HFFc6 (cell line): ENCODE results near the gene AGAP3. TPM values are rescaled to one million over a fixed set of nuclear protein-coding genes. Genes with fewer than 3 reads are reported as not detected.

Source experiments
- DNase-seq: peaks from one replicate; pipeline ENCODE4 v3.0.0-alpha.2; 2018
- H3K27ac Mint-ChIP-seq: 2 replicates; pipeline ENCODE4 v1.8.0; 2020; ENCODE audit warnings: mild to moderate bottlenecking, mixed read lengths
- H3K27me3 Mint-ChIP-seq: 2 replicates; pipeline ENCODE4 v1.8.0; 2021; ENCODE audit warnings: mild to moderate bottlenecking, moderate library complexity, mixed read lengths; ENCODE audit not compliant: insufficient read depth
- H3K36me3 Mint-ChIP-seq: 2 replicates; pipeline ENCODE4 v1.8.0; 2021; ENCODE audit warnings: low read depth, mixed read lengths
- H3K4me1 Mint-ChIP-seq: 2 replicates; pipeline ENCODE4 v1.8.0; 2020; ENCODE audit warnings: low read depth, mixed read lengths
- H3K4me3 Mint-ChIP-seq: 2 replicates; pipeline ENCODE4 v1.8.0; 2020; ENCODE audit warnings: mild to moderate bottlenecking, moderate library complexity, mixed read lengths
- H3K9me3 Mint-ChIP-seq: 2 replicates; pipeline ENCODE4 v1.8.0; 2020; ENCODE audit warnings: mild to moderate bottlenecking, mixed read lengths
- CTCF ChIP-seq: fragments of 200-600 bp; sonication (generic); IDR thresholded peaks from 2 replicates; pipeline ENCODE4 v1.5.0; 2021; ENCODE audit warnings: antibody characterized with exemption, mild to moderate bottlenecking
- total RNA-seq, 6 experiments: library from RNA; stranded (reverse); fragmentation: NEBNext Ultra II Directional; extraction: Animal tissue kit (Norgen Biotek cat#: 25700); gene quantifications; 2 replicates in 1 of 6; 3 replicates in 5 of 6; pipeline ENCODE4 v1.2.3, GENCODE V29; 2021

The AGAP3 gene
- total RNA-seq, 6 experiments from 2014 or later = 73.3 to 104 (median 82.2) TPM

GRCh38 chr7:151122276-151122675 is 36.0 kb downstream of the AGAP3 start:
- peaks cover 29% of the 10 kb centered on the region for H3K36me3 Mint-ChIP-seq
- DNase-seq = no peak
- H3K27ac Mint-ChIP-seq = no peak overlapping the region
- H3K4me1 Mint-ChIP-seq = peaks cover 5% of the 10 kb centered on the region; the same call in 1 of the 2 replicates
- H3K9me3 Mint-ChIP-seq = no peaks in the 10 kb centered on the region
- no peak overlapping the region for H3K4me3 Mint-ChIP-seq
- H3K27me3 Mint-ChIP-seq = peaks cover 5% of the 10 kb centered on the region
- TF ChIP-seq CTCF = no peak

DNA sequence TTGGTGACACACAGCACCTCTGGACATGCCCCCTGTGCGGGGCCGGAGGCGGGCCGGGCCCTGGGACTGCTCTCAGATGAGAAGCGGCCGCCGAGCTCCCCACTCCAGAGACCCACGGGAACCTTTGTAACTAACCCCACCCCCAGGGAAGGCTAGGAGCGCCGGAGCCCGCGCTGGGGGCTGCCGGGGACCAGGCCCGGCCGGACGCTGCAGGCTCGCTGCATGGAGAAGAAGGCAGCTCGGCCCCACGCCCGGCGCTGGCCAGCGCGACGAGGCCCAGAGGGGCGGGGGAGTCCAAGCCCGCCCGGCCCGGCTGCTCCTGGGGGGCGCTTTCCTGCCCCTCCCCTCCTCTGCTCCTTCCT is 36.5 kb downstream of the AGAP3 start:
- peaks cover 5% of the 10 kb centered on the region; the same call in 1 of the 2 replicates for H3K4me1 Mint-ChIP-seq
- TF ChIP-seq CTCF = no peak
- H3K36me3 Mint-ChIP-seq = peaks cover 29% of the 10 kb centered on the region
- H3K27me3 Mint-ChIP-seq = peaks cover 5% of the 10 kb centered on the region
- no peak overlapping the region for H3K4me3 Mint-ChIP-seq
- no peak for DNase-seq
- H3K9me3 Mint-ChIP-seq = no peaks in the 10 kb centered on the region
- H3K27ac Mint-ChIP-seq = no peak overlapping the region

DNA sequence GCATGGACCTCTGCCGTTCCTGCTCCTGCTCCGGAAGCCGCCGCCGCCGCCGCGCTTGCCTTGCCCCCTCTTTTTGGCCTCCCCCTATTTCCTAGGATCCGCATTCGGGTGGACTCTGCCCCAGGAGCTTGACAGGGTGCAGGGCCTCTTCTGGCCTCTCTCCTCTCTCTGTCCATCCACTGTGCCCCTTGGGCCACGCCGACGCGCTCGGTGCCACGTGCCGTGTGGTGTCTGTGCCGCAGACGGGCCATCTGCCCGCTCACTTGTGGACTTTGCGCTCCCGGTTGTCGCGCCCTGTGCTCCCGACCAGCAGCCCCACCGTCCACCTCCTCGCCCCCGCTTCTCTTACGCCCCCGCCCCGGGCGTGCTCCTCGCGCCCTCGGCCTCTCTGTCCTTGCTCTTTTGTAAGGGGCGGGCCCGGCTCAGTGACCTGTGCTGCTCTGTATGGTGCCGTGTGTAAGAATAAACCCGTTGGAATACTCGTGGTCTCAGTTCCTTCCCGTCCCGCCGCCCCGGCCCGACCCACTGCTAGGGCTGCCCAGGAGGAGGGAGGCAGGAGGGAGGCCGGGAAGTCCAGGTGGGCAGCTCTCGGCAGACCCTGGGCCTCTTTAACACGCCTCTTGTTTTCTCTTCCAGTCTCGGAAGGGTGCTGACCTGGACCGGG is 37.0 kb downstream of the AGAP3 start:
- peaks cover 5% of the 10 kb centered on the region for H3K27me3 Mint-ChIP-seq
- no peak for TF ChIP-seq CTCF
- H3K4me1 Mint-ChIP-seq = peaks cover 5% of the 10 kb centered on the region; the same call in 1 of the 2 replicates
- no peak for DNase-seq
- H3K36me3 Mint-ChIP-seq = peaks cover 29% of the 10 kb centered on the region
- no peak overlapping the region for H3K4me3 Mint-ChIP-seq
- H3K27ac Mint-ChIP-seq = peak overlapping the region; percentile 36; the same call in 1 of the 2 replicates
- no peaks in the 10 kb centered on the region for H3K9me3 Mint-ChIP-seq

DNA sequence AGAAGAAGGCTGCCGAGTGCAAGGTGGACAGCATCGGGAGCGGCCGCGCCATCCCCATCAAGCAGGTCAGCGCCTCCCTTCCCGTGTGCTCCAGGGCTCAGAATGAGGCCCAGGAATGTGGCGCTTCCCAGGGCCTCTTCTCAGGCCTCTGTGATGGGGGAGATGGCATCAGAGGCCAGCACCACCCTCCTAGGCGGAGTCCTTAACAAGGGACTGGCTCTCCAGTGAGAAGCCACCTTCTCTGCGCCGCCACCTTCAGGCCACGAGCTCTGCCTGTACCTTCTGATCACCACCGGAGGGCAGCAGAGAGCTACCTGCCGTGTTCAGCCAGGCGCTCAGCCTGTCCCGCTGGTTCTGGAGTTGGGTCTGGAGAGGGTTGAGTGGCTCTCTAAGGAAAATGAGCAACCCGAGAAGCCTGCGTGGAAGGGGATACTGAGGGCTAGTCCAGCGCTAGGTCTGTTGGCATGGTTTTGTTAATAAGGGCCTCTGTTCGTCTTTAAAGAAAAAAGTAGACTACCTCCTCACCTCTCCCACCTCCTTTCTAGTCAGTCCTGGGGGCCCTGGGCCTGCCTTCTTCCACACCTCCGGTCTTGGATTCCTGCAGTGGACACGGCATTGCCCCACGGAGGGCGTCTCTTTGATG is 37.7 kb downstream of the AGAP3 start:
- no peaks in the 10 kb centered on the region for H3K9me3 Mint-ChIP-seq
- peak; percentile 80 for DNase-seq
- no peak overlapping the region for H3K4me3 Mint-ChIP-seq
- H3K27me3 Mint-ChIP-seq = peaks cover 5% of the 10 kb centered on the region
- peaks cover 24% of the 10 kb centered on the region; the same call in 1 of the 2 replicates for H3K36me3 Mint-ChIP-seq
- peaks cover 5% of the 10 kb centered on the region; the same call in 1 of the 2 replicates for H3K4me1 Mint-ChIP-seq
- H3K27ac Mint-ChIP-seq = peak overlapping the region; percentile 36; the same call in 1 of the 2 replicates
- peak; percentile 98 for TF ChIP-seq CTCF

DNA sequence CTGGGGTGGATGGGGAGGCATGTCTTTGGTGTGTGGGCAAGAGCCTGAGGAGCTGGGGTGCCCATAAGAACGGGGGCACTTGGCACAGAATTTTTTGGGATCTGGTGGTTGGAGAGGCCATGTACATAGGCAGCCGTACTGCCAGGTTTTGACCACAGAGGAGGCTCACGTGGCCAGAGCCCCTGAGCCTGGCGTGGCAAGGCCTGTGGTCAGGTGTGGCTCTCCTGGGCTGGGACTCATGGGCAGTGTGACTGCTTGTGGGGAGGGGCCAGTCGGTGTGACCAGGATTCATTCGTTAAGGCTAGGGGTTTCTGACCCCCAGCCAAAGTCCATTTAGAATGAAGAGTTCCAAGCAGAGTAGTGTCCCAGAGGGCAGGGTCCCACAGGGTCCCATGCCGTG is 38.2 kb downstream of the AGAP3 start:
- no peak for DNase-seq
- no peak overlapping the region; the same call in 1 of the 2 replicates for H3K4me3 Mint-ChIP-seq
- H3K9me3 Mint-ChIP-seq = no peaks in the 10 kb centered on the region
- H3K27ac Mint-ChIP-seq = no peak overlapping the region
- H3K4me1 Mint-ChIP-seq = peaks cover 5% of the 10 kb centered on the region; the same call in 1 of the 2 replicates
- no peak for TF ChIP-seq CTCF
- H3K36me3 Mint-ChIP-seq = peaks cover 24% of the 10 kb centered on the region; the same call in 1 of the 2 replicates
- H3K27me3 Mint-ChIP-seq = peaks cover 5% of the 10 kb centered on the region
